Thymus (tissue), 11 donors: ENCODE results near the gene TSEN2. TPM values are rescaled to one million over a fixed set of nuclear protein-coding genes. Genes with fewer than 3 reads are reported as not detected.
"Not testable (repeated sequence)": the region's sequence is repeated elsewhere in the genome, so short reads cannot be mapped to it uniquely, and the experiment has no call there.

Experiments
- DNase-seq, 9 donors: peaks; one replicate each; pipeline ENCODE4 v3.0.0-alpha.2; 2013; ENCODE audit warnings: low spot score in 9 of 9, low read depth in 6 of 9, missing footprints in 1 of 9
- H3K27ac ChIP-seq, 2 donors: one replicate each; pipeline ENCODE4 v1.5.1; 2013; ENCODE audit warnings: control low read depth in 1 of 2, low read depth in 1 of 2, low read length in 1 of 2, mild to moderate bottlenecking in 1 of 2, moderate library complexity in 1 of 2
- H3K27me3 ChIP-seq, 2 donors: one replicate each; pipeline ENCODE4 v1.5.1; 2013; ENCODE audit warnings: low read length in 1 of 2; ENCODE audit not compliant: control insufficient read depth in 2 of 2, insufficient read depth in 1 of 2
- H3K36me3 ChIP-seq, 2 donors: one replicate each; pipeline ENCODE4 v1.5.1; 2013; ENCODE audit warnings: low read length in 1 of 2, mild to moderate bottlenecking in 1 of 2, moderate library complexity in 1 of 2; ENCODE audit not compliant: control insufficient read depth in 2 of 2, insufficient read depth in 2 of 2
- H3K4me1 ChIP-seq, 2 donors: one replicate each; pipeline ENCODE4 v1.5.1; 2013; ENCODE audit warnings: low read length in 2 of 2; ENCODE audit not compliant: control insufficient read depth in 2 of 2, insufficient read depth in 2 of 2
- H3K4me3 ChIP-seq, 2 donors: one replicate each; pipeline ENCODE4 v1.5.1; 2013; ENCODE audit warnings: low read length in 2 of 2, control low read depth in 1 of 2, mild to moderate bottlenecking in 1 of 2
- H3K9me3 ChIP-seq, 2 donors: one replicate each; pipeline ENCODE4 v1.5.1; 2013; ENCODE audit warnings: low read length in 1 of 2, mild to moderate bottlenecking in 1 of 2; ENCODE audit not compliant: control insufficient read depth in 2 of 2, insufficient read depth in 1 of 2
- WGBS: extraction: QIAGEN DNeasy Blood & Tissue Kit; methylation state at CpG from one replicate; pipeline ENCODE4 v1.1.7; 2013; 5-methylcytosine and 5-hydroxymethylcytosine counted together
- polyA plus RNA-seq: library from polyadenylated mRNA; stranded (reverse); fragments of 200-250 nt; gene quantifications from one replicate; pipeline ENCODE4 v1.2.3, GENCODE V29; 2013
- total RNA-seq: library from RNA; stranded (reverse); fragments of 120-200 nt; gene quantifications from one replicate; pipeline ENCODE4 v1.2.4, GENCODE V29; 2013
- donor health status: healthy.

The TSEN2 gene
- total and polyA plus RNA-seq, 2 donors: 14.8 to 18.6 TPM

GRCh38 chr3:12476238-12476897 is 7.9 kb upstream of the TSEN2 start:
- Histone ChIP-seq H3K9me3 (peaks cover 0 to 3% of the 10 kb centered on the region in 2 donors), H3K36me3 (no peaks in the 10 kb centered on the region), H3K27ac (peak overlapping the region in 1 of 2 donors; percentile 34), H3K27me3 (no peaks in the 10 kb centered on the region), H3K4me1 (peaks cover 0 to 9% of the 10 kb centered on the region in 2 donors), H3K4me3 (no peak overlapping the region)
- WGBS: 95% methylated on average over 5 of the region's 5 CpGs
- no peak for DNase-seq

GRCh38 chr3:12477256-12477655 is 7.0 kb upstream of the TSEN2 start:
- Histone ChIP-seq H3K27ac (no peak overlapping the region), H3K27me3 (no peaks in the 10 kb centered on the region), H3K9me3 (peaks cover 0 to 3% of the 10 kb centered on the region in 2 donors), H3K4me1 (peaks cover 0 to 7% of the 10 kb centered on the region in 2 donors), H3K36me3 (no peaks in the 10 kb centered on the region), H3K4me3 (no peak overlapping the region)
- 97% methylated on average over 5 of the region's 5 CpGs for WGBS
- DNase-seq: no peak

- Histone ChIP-seq H3K27ac (no peak overlapping the region), H3K4me3 (no peak overlapping the region), H3K4me1 (peaks cover 6 to 13% of the 10 kb centered on the region in 2 donors), H3K9me3 (peaks cover 0 to 3% of the 10 kb centered on the region in 2 donors), H3K27me3 (no peaks in the 10 kb centered on the region), H3K36me3 (no peaks in the 10 kb centered on the region)
- WGBS: 95% methylated on average over 5 of the region's 5 CpGs
- DNase-seq: no peak
Measured at GRCh38 chr3:12478326-12478725, 6.0 kb upstream of the TSEN2 start.

GRCh38 chr3:12479198-12479597 is 5.1 kb upstream of the TSEN2 start:
- not testable (repeated sequence) for H3K4me3 ChIP-seq, DNase-seq, H3K27ac ChIP-seq, H3K27me3 ChIP-seq, H3K9me3 ChIP-seq, H3K36me3 ChIP-seq
- peaks cover 9 to 21% of the 10 kb centered on the region in 2 donors for H3K4me1 ChIP-seq
- 96% methylated on average over 3 of the region's 3 CpGs for WGBS

- 34% methylated on average over 9 of the region's 9 CpGs for WGBS
- Histone ChIP-seq H3K4me3 (no peak overlapping the region), H3K9me3 (peaks cover 0 to 3% of the 10 kb centered on the region in 2 donors), H3K4me1 (peaks cover 12 to 23% of the 10 kb centered on the region in 2 donors), H3K27ac (no peak overlapping the region), H3K36me3 (no peaks in the 10 kb centered on the region), H3K27me3 (no peaks in the 10 kb centered on the region)
- DNase-seq: peak; percentile 30 to 77 (median 42)
Measured at GRCh38 chr3:12479919-12480427, 4.3 kb upstream of the TSEN2 start.

- Histone ChIP-seq H3K36me3 (no peaks in the 10 kb centered on the region), H3K4me1 (peaks cover 19 to 31% of the 10 kb centered on the region in 2 donors), H3K27ac (peak overlapping the region; percentile 48 to 99), H3K9me3 (peaks cover 0 to 3% of the 10 kb centered on the region in 2 donors), H3K27me3 (no peaks in the 10 kb centered on the region), H3K4me3 (peak overlapping the region; percentile 66 to 82)
- no peak for DNase-seq
- WGBS: 64% methylated on average over 1 of the region's 1 CpG
Measured at GRCh38 chr3:12483410-12483809, 870 bp upstream of the TSEN2 start.

- H3K4me3 ChIP-seq: peak overlapping the region; percentile 66 to 82
- H3K9me3 ChIP-seq: peaks cover 0 to 3% of the 10 kb centered on the region in 2 donors
- DNase-seq: no peak
- H3K27ac ChIP-seq: peak overlapping the region; percentile 95 to 99
- 8% methylated on average over 10 of the region's 10 CpGs for WGBS
- peaks cover 19 to 31% of the 10 kb centered on the region in 2 donors for H3K4me1 ChIP-seq
- no peaks in the 10 kb centered on the region for H3K27me3 ChIP-seq
- no peaks in the 10 kb centered on the region for H3K36me3 ChIP-seq
Measured at GRCh38 chr3:12483872-12484197, 445 bp upstream of the TSEN2 start.

- peaks cover 0 to under 1% of the 10 kb centered on the region in 2 donors for H3K9me3 ChIP-seq
- H3K36me3 ChIP-seq: peaks cover 0 to 3% of the 10 kb centered on the region in 2 donors
- no peak for DNase-seq
- peak overlapping the region in 1 of 2 donors; percentile 86 for H3K27ac ChIP-seq
- 17% methylated on average over 5 of the region's 5 CpGs for WGBS
- no peaks in the 10 kb centered on the region for H3K27me3 ChIP-seq
- H3K4me1 ChIP-seq: peaks cover 19 to 26% of the 10 kb centered on the region in 2 donors
- peak overlapping the region; percentile 66 to 82 for H3K4me3 ChIP-seq
Measured at GRCh38 chr3:12484983-12485327, 675 bp downstream of the TSEN2 start.

GRCh38 chr3:12486001-12486400 is 1.7 kb downstream of the TSEN2 start:
- no peaks in the 10 kb centered on the region for H3K27me3 ChIP-seq
- no peak for DNase-seq
- H3K9me3 ChIP-seq: no peaks in the 10 kb centered on the region
- no peak overlapping the region for H3K27ac ChIP-seq
- H3K4me1 ChIP-seq: peaks cover 19 to 24% of the 10 kb centered on the region in 2 donors
- 97% methylated on average over 4 of the region's 4 CpGs for WGBS
- H3K4me3 ChIP-seq: no peak overlapping the region
- H3K36me3 ChIP-seq: peaks cover 3 to 5% of the 10 kb centered on the region in 2 donors
